ENCODE measurements around the gene SIDT2. TPM values are rescaled to one million over a fixed set of nuclear protein-coding genes. Genes with fewer than 3 reads are reported as not detected.

The SIDT2 gene
- total and polyA plus RNA-seq, 2 of the 4 experiments (the other 2 are of a cell fraction) = 7.3 to 30.3 TPM

- in situ Hi-C loops (cut with MboI; ENCODE audit: low sequenced_read_pairs) = loop anchor here (5.0 kb wide), 1 partner anchor 444 kb away; the partner anchor contains the start of gene ZPR1
These were observed 52.7 kb downstream of the SIDT2 start for GRCh38 chr11:117230999-117231841.

More at GRCh38 chr11:117230999-117231841, 52.7 kb downstream of the SIDT2 start:
- Histone ChIP-seq H4K5ac (ENCODE audit: low read depth, low read length) (no peak overlapping the region), H3K23ac (ENCODE audit: low read depth, low read length) (peak overlapping the region; percentile 92), H4K20me1 (ENCODE audit: insufficient read depth, low read length) (no peaks in the 10 kb centered on the region; the same call in 1 of the 2 replicates), H3K18ac (ENCODE audit: low read depth, low read length) (no peak overlapping the region), H2BK120ac (ENCODE audit: low read depth, low read length) (peak overlapping the region; percentile 58; the same call in 1 of the 2 replicates), H3K4me2 (ENCODE audit: low read depth, low read length) (peak overlapping the region; percentile 85), H3K36me3 (ENCODE audit: control insufficient read depth, insufficient read depth, low read length) (peaks cover 26% of the 10 kb centered on the region), H2AFZ (replicated peaks; ENCODE audit: low read length, poor library complexity) (peak overlapping the region; percentile 93), H3K4ac (ENCODE audit: low read depth, low read length) (peak overlapping the region; percentile 85), H3K4me1 (ENCODE audit: control insufficient read depth, insufficient read depth, low read length) (peaks cover 7% of the 10 kb centered on the region), H4K91ac (ENCODE audit: insufficient read depth, low read depth, low read length) (peak overlapping the region; percentile 74), H2BK20ac (ENCODE audit: low read depth, low read length) (no peak overlapping the region), H2BK15ac (ENCODE audit: low read depth, low read length) (0 out of 3 replicates have a peak overlapping the region, but pooled peaks have one; percentile 29), H3K56ac (ENCODE audit: extremely low read depth, insufficient read depth, low read length) (peak overlapping the region; percentile 90), H2AK5ac (ENCODE audit: low read depth, low read length) (peak overlapping the region; percentile 90), H3K27me3 (ENCODE audit: control insufficient read depth, insufficient read depth, low read length) (no peaks in the 10 kb centered on the region), H2AK9ac (replicated peaks; ENCODE audit: low read depth, low read length, poor library complexity) (peak overlapping the region; percentile 96), H3K9ac (ENCODE audit: low read depth, low read length) (peak overlapping the region; percentile 68), H2BK5ac (ENCODE audit: low read depth, low read length, poor library complexity, severe bottlenecking) (peak overlapping the region; percentile 0), H3K4me3 (ENCODE audit: insufficient read depth, low read depth, low read length) (peak overlapping the region; percentile 99), H3K79me1 (ENCODE audit: low read depth in 1 of 2, low read length in 2 of 2) (peaks cover 30 to 55% of the 10 kb centered on the region in 2 experiments), H3K9me1 (ENCODE audit: insufficient read depth, low read length) (no peaks in the 10 kb centered on the region), H3K14ac (replicated peaks; ENCODE audit: low read depth, low read length) (peak overlapping the region; percentile 89), H3K9me3 (ENCODE audit: control insufficient read depth, insufficient read depth, low read length) (no peaks in the 10 kb centered on the region), H4K8ac (ENCODE audit: low read depth in 2 of 2, low read length in 2 of 2) (peak overlapping the region; percentile 49 to 99; a peak in 2 of 4 replicates), H3K27ac (ENCODE audit: insufficient read depth, low read length) (peak overlapping the region; percentile 53)
- TF ChIP-seq CHD1 (IDR thresholded peaks at IDR 0.05; ENCODE audit: low read depth, low read length) = no peak
- TF ChIP-seq RCOR1 (IDR thresholded peaks at IDR 0.05; ENCODE audit: insufficient replicate concordance, low read length) = no peak
- TF ChIP-seq, protein P1, sequence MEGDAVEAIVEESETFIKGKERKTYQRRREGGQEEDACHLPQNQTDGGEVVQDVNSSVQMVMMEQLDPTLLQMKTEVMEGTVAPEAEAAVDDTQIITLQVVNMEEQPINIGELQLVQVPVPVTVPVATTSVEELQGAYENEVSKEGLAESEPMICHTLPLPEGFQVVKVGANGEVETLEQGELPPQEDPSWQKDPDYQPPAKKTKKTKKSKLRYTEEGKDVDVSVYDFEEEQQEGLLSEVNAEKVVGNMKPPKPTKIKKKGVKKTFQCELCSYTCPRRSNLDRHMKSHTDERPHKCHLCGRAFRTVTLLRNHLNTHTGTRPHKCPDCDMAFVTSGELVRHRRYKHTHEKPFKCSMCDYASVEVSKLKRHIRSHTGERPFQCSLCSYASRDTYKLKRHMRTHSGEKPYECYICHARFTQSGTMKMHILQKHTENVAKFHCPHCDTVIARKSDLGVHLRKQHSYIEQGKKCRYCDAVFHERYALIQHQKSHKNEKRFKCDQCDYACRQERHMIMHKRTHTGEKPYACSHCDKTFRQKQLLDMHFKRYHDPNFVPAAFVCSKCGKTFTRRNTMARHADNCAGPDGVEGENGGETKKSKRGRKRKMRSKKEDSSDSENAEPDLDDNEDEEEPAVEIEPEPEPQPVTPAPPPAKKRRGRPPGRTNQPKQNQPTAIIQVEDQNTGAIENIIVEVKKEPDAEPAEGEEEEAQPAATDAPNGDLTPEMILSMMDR (conservative IDR thresholded peaks at IDR 0.05; ENCODE audit: low read depth, low read length) = no peak
- TF ChIP-seq RAD21 (IDR thresholded peaks at IDR 0.05; ENCODE audit: low read length) = no peak
- TF ChIP-seq RFX5 (IDR thresholded peaks at IDR 0.05; ENCODE audit: low read depth, low read length) = no peak
- TF ChIP-seq NFE2L2 (IDR thresholded peaks at IDR 0.05; ENCODE audit: low read depth, low read length) = no peak
- TF ChIP-seq MAFK (IDR thresholded peaks at IDR 0.05; ENCODE audit: low read depth, low read length) = no peak
- no peak for TF ChIP-seq FOS (IDR thresholded peaks at IDR 0.05; ENCODE audit: low read depth, low read length)
- TF ChIP-seq ELK1 (IDR thresholded peaks at IDR 0.05; ENCODE audit: borderline replicate concordance, low read depth, low read length) = no peak
- TF ChIP-seq SMC3 (IDR thresholded peaks at IDR 0.05; ENCODE audit: low read depth, low read length) = no peak
- TF ChIP-seq POLR2A (IDR thresholded peaks at IDR 0.05; ENCODE audit: low read depth, low read length) = no peak
- TF ChIP-seq USF2 (IDR thresholded peaks at IDR 0.05; ENCODE audit: low read depth, low read length) = no peak
- no peak for TF ChIP-seq BHLHE40 (IDR thresholded peaks at IDR 0.05; ENCODE audit: low read depth, low read length)
- intact Hi-C loops (cut with micrococcal nuclease) = loop anchor here (10.0 kb wide), 1 partner anchor 394 kb away; no protein-coding TSS in a partner anchor
- dilution Hi-C loops (cut with HindIII; ENCODE audit: low sequenced_read_pairs, unreplicated experiment) = no loop called here
- no peak for DNase-seq
- ChIA-PET CTCF (interaction anchor here (0.6 to 1.3 kb wide), 4 partner anchors 33 to 318 kb away, joined by 3 to 4 read pairs (median 3); no protein-coding TSS in a partner anchor), POLR2A (ENCODE audit: unreplicated experiment) (no interaction called here)
- ATAC-seq (ENCODE audit: low read depth) = no peak; the same call in 1 of the 2 replicates
- 7% methylated on average over 10 of the region's 14 CpGs; no CpG with 5 or more reads in 1 of the 2 experiments for WGBS, 2 experiments (ENCODE audit: extremely low coverage in 2 of 2, insufficient read length in 1 of 2)
- BruUV-seq (replicated peaks) = no TSS peak
